ENCODE results near the gene ZCCHC14.

Gene ZCCHC14

DNA sequence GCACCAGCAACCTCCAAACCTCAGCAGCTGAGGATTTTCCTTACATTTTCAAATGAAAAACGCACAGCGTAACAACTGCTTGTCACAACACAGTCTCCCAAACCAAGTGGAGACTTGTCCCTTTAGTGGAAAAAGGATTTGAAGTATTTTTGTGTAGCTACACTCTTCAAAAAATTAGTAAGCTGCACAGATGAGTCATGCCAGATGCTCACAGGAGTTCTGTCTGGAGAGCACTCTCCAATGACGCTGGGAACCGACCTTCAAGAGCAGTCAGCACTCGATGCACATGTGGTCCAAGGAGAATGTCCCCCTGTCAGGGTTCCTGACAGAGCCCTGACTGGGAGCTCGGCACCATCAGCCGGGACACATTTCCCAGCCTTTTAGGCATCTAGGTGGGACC, 60.9 kb downstream of the ZCCHC14 start:
- no peak for DNase-seq (ENCODE audit: low read depth)

DNA sequence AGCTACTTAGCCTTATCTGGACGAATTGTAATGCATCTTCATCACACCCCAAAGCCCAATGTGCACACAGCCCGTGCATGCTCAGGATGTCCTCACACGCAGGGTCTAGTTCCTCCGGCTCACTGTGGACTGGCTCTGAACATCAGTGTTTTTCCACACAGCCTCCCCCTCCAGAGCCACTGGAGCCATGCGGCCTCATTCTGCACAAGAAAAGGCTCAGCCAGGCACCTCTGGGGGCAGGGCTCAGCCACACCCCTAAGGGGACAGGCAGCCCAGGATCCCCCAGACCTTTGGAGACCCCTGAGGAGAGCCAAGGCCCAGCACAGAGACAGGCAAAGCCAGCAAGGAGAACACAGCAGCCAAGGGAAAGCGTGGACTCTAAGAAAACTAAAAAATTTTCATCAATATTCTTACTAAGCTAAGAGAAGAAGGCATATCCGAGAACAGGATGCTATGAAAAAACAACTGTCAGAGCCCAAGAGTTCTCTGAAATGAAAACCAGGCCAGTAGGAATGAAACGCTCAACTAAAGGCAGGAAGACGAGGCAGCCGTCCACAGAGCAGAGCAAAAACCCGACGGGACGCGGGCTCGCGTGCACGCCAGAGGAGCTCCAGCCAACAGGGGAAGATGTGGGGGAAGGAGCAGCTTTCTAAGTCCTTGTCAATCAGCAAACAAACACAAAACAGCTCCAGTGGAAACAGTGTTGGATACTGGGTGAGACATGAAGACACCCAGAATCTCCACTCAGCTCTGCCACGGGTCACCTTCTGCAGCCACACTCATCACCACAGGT, 66.2 kb downstream of the ZCCHC14 start:
- DNase-seq (ENCODE audit: low read depth), result no peak

DNA sequence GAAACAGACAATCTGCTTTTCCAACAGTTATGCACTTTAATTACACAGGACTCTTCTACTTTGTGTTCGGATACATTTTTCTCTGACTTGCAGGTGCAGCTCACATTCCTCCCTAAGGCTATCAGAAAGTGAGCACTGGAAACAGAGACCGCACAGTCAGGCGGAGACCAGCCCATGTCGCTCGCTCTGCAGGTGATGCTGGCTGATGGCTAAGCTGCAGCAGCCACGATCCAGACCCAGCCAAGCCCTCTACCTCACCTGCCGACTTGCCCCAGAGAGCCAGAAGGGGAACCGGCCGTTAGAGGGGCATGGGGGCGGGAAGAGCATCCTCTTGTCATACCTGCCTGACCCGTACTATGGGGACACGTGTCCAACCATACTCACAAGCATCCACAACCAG, 66.9 kb downstream of the ZCCHC14 start:
- DNase-seq (ENCODE audit: low read depth), result no peak

DNA sequence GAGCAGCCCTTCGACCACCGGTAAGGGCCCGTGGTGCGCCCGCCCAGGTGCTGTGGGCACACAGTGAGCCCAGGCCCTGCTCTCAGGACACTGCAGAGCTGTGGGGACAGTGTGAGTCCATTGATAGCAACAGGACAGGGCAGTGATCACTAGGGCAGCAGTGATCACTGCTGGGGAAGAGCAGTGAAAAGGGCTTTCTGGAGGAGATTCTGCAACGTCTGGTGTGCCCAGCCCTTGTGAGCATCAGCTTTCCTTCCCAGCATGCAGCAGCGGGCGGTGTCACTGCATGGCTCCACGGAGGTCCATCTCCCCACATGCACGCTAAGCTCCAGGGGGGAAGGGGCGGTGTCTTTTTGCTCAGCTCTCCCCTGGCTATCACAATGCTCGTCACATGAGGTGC, 68.6 kb downstream of the ZCCHC14 start:
- no peak for DNase-seq (ENCODE audit: low read depth)

DNA sequence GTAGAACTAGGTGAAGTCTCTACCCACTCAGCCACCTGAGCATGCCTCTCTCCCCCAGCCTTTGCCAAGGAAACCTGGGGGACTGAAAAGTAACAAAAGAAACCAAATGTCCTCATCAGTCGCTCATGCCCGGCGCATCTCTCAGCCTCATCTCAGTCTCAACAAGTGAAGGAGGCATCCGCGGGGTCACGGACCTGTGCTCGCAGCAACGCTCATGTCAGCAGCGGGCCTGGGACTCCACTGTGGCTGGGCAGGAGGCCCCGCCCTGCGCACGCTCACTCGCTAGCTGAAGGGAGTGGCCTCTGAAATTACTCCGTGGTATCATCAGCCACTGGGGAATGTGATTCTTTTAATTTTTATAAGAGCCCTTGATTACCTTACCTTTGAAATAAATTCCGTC, 69.4 kb downstream of the ZCCHC14 start:
- DNase-seq (ENCODE audit: low read depth), result no peak

DNA sequence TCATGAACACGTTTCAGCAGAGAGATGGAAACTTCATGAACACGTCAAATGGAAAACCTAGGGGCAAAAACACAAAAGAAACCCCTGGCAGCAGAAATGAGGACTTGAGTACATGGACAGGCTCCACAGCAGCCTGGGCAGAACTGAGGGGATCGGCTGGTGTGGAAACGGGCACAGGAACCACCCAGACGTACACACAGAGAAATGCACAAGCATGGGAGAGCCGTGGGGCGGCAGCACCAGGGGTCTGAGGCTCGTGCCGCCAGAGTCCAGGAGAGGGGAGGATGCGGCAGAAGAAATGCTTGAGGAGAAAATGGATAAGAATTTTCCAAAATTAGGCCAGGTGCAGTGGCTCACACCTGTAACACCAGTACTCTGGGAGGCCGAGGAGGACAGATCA, 70.7 kb downstream of the ZCCHC14 start:
- DNase-seq (ENCODE audit: low read depth), result no peak

DNA sequence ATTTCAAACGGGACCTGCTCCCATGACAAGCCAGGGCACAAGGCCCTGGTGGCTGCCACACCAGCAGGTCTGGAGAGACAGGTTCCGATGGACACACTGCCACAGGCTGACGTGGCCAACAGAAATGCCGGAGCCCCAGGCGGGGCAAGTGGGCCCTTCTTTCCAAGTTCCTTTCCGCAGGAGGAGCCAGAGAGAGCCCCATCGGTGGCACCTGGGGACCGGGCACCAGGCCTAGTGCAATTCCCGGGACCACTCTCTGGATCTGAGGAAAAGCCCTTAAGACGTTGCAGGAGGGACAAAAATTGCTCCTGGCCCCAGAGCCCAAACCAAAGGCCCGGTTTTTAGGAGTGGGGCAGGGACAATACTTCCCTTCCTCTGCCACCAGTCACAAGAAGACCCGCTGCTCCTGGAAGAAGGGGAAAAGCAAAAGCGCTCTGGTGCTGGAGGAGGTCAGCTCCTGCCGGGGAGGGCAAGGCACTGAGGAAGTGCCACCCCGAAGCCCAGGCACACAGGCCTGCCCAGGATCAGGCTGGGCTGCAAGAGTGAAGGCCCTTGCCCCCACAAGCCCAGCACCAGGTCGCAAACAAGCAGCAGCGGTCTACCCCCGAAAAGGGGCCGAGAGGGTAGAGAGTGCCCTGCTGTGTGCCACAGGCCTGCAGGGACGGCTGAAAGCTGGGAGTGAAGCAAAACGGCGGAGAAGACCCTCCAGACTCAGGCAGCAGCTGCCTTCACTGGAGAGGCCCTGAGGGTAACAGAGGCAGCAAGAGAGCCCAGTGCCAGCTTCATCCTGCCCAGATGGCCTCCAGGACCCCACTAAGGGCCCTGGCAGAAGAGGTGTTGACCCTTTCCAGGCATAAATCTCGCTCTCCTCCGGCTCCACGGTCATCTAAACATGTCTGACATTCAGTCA, 71.6 kb downstream of the ZCCHC14 start:
- DNase-seq (ENCODE audit: low read depth), result no peak

DNA sequence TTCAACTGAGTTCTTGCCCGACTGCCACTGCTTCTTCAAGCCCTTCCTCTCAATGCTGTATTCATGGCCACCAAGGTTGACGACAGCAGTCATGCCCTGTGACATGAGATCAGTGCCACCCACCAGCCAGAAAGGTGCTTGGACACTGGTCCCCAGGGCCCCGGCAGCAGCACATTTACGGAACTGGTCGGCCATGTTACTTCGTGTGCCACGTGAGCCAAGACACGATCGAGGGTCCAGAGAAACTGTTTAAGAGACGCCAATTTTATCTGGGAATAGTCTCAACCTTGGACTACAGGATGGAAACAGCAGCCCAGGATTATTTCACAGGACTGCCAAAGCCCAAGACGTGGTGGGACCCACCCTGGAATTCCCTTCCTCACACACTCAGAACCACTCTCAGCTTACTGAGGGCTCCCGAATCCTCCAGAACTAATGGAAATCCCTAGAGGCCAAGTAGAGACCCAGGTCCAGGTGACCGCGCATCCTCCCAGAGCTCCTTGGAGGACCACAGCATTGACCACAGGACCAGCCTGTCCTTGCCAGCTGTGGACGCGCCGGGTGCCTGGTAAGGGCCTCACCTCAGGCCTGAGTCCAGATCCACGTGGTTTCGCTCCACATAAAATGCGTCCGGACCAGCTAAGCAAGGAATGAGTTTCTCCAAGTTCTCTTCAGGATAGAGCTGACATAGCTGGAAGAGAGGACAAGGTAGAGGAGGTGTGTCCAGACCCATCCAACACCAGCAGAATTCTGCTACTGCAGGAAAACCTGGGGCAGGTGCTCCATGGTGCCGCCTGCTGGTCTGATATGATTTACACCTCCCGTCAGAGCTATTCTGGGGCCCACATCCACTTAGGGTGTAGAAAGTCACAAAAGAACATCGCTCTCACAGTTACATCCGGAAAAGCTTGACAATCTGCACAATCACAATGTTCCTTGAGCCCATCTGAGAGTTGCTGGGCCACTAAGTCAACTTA, 72.5 kb downstream of the ZCCHC14 start:
- no peak for DNase-seq (ENCODE audit: low read depth)

DNA sequence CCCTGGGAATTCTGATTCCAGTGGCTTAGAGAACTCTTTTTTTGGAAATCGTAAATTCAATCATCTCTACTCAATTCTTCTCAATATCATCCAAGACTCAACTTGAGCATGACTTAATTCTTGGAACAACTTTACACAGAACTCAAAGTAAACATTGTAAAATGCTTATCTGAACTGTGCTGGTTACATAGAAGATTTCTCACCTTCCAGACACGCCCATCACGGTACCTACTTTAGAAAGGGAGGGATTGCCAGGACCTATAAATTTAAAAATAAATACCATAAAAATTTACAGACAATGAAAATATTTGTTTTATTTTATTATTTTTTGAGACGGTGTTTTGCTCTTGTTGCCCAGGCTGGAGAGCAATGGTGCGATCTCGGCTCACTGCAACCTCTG, 74.2 kb downstream of the ZCCHC14 start:
- no peak for DNase-seq (ENCODE audit: low read depth)

DNA sequence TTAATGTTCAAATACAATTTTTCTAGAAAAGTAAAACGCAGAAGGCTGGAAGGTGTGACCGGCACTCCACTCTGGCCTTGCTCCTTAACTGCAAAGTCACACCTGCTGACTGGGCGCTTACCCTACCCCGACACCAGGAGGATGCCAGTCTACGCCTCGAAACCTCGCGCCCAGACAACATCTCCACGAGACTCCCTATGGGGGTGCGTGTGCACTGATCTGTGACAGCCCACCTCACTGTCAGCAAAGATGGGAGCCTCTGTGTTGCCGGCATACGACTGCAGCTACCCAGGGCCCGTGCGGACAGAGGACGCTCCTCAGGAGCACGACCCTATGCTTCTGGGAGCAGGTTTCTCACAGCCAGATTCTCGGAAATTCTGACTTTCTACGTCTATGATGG, 74.6 kb downstream of the ZCCHC14 start:
- DNase-seq (ENCODE audit: low read depth), result no peak

DNA sequence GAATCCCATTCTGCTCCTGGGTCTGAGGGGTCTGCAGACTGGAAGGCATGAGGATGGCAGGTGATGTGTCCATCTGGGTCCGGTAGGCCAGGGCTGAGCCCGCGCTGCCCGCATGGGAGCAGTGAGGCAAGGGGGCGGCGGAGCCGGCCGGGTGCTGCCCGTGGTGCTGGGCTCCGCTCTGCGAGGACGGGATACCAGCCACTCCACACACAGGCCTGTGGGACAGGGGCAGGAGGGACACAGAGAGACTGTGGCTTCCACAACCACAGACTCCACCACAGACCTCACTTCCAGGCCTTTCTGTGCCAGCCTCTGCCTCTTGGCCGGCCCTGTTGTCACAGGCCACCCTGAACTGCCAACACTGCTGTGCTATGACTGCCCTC, 75.3 kb downstream of the ZCCHC14 start:
- DNase-seq (ENCODE audit: low read depth), result no peak

DNA sequence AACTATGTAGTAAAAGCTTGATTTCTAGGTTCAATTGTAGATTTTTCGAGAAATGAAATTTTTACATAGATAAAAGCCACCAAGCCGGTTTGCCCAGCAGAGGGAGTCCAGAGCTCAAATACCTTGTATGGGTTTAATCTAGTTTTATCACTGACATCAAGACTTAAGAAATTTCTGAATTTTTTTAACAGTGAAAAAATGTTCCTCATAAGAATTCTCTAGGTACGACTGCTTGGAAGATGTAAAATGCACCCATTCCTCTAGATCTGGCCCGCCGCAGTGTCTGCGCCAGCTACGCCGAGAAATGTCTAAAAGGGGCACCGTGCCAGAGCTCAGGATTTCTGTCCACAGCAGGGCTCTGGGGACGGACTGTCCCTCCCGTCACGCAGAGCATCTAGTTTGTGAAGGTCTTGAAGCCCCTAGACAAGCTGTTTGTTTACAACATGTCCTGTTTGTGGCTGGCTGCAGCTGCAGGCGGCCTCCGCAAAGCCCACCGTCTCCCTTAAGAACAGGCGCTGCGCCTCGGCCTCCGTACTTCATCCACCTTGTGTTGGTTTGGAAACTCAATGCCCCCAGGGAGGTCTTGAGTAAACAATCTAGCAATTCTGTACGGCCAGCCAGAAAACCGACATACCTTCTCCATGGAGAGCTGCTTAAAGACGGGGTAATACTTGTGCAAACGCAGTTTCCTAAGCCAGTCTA, 75.8 kb downstream of the ZCCHC14 start:
- DNase-seq (ENCODE audit: low read depth), result no peak

DNA sequence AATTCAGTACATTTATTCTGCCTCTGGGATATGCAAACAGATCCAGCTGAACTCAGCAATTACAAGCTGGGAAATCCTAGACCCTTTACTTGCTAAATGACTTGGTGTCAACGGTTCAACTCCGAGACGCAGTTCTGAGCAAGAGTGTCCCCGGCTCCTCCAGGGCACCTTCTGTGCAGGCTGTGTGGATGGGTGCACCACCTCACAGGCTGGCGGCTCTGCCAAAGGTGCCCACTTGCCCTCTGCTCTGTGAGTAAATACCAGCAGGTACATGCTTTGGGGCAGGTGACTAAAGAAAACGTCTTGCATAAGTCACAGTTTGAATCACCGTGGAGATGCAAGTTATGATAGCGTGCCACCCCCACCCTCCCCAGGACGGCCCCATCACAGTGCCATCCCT, 77.4 kb downstream of the ZCCHC14 start:
- no peak for DNase-seq (ENCODE audit: low read depth)

DNA sequence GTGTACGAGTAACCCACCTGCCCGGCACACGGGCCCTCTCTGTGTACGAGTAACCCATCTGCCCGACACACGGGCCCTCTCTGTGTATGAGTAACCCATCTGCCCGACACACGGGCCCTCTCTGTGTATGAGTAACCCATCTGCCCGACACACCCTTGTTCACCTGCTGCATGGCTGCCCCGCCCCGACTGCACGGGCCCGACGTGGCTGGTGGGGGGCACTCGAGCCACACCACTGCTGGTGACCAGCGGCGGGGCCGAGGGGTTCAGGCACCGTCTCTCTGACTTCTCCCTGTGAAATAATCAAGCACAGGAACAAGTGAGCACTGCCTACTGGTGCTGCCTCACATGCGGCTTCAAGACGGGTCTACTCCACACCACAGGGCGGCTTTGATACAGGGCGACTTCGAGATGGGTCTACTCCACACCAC, 78.6 kb downstream of the ZCCHC14 start:
- DNase-seq (ENCODE audit: low read depth), result no peak

DNA sequence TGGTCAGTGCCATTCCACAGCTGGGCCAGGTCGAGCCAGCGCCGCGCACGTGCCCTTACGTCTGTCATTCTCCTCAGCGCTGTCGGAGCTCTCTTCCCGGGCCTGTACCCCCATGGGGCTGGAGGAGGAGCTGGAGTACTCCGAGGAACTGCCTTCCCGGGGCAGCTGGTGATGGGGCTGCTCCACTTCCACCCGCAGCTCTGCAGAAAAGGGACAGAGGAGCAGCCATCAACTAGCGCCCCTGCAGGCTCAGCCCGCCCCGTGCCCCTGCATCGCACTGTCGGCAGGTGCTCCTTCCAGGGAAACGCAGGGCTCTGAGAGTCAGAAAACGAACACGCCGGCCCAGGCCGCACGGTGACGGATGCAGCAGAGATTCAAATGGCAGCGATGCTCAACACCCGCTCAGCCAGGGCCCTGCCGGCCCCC, 79.8 kb downstream of the ZCCHC14 start:
- DNase-seq (ENCODE audit: low read depth), result no peak

DNA sequence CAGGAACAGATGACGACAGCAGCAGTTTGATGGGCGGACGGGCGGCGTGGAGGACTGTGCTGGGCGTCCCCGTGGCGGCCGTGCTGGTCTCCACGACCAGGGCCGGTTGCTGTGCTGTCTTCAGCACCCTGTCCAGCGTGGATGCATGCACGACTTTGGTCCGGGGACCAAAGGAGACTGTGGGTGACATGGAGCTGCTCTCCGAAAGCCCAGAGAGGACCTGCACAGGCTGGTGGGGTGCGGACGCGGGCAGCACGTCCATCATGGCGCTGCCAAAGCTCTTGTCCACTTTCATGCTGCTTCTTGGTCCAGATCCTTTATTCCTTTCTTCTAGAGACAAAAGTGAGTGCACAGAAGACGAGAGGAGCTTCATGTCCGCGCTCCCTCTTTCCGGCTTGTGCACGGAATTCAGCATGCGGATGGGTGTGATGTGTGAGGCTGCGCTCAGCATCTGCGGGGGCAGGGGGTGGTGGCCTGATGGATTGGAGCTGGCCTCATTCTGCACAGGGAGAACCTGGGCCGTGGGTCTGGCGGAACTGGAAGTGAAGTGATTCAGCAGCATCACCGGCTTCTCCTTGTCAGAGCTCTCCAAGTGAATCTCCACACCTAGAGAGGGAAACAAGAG, 80.3 kb downstream of the ZCCHC14 start:
- no peak for DNase-seq (ENCODE audit: low read depth)

DNA sequence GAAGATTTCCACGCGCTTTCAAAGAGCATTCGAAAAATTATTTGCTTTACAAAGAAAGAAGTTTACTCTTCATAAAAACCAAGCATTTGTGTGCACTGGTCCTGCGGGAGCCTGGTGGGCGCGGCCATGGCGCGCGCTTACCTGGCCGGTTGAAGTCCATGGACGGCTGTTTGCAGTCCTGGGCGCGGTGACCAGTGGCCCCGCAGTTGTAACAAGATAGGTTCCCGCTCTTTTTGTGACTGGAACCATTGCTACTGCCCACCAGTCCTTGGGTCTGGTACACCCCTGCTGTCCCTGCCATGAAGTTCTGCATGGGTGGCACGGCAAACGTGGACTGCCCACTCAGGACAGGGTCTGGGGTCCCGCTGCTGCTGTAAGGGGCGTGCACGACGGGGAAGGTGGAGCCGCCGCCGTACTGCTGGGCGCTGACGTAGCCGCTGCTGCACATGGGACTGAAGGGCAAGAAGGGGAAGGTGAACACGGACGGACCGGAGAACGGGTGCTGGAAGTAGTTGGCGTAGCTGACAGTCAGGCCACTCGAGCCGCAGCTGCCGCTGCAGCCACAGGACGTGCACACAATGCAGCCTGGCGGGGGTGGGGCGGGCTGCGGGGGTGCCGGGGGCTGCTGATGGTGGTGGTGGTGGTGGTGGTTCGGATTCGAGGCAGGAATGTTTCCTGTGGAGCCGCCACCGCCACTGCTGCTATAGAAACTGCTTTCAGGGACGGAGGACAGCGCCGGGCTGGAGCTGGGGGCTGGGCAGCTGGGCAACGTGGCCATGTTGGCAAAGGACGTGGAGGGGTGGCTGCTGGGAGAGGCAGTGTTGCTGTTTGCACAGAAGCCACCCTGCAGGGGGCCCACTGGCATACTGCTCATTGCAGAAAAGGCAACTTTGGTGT, 81.2 kb downstream of the ZCCHC14 start:
- no peak for DNase-seq (ENCODE audit: low read depth)

DNA sequence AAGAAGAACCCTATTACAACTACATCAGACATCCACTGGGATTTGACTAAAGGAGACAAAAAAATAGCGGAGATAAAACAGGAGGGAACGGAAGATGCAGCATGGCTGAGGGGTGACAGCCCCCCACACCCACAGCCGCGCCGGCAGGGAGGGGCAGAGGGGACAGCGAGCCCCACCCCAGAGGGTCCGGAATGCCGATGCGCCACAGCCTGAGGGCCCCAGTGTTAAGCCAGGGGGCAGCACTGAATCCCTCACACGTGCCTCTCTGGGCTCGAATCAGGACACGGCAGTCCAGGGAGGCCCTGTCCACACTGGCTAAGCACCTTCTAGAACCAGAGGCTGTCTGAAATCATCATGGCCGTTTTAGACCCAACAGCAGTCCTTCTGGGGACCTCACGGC, 81.9 kb downstream of the ZCCHC14 start:
- no peak for DNase-seq (ENCODE audit: low read depth)

DNA sequence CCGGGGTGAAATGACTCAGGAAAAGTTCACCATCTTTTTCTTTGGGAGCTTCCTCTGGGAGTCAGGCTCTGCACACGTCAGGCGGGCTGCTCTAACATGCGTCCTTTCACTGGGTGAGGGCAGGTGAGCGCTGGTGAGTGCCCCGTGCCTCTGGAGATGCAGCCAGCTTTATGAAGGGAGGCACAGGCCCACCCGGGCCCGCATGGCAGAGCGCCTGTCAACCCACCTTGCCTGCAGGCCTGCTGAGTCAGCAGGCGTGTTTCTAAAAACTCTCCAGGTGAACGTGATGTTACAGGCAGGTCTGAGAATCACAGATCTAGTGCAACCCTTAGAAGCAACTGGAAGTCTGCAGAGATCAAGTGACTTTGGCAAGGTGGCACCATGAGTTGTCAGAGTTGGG, 82.3 kb downstream of the ZCCHC14 start:
- DNase-seq (ENCODE audit: low read depth), result no peak

DNA sequence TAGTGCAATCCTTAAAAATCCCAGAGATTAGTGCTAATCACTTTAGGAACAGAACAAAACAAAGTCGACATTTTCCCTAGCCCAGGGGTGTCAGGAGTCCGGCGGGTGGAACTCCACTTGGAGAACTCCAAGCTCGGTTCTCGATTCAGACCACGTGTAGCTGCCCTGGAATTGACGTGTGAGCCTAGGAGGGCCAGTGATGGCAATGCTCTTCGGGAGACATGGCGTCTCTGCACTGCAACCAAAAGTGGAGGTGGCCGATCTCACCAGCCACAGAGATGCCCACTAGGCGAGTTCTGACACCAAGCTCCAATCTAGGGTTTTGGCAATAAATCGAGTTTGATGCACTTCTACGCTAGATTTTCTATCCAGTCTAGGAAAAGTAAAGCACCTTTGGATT, 83.0 kb downstream of the ZCCHC14 start:
- DNase-seq (ENCODE audit: low read depth), result no peak
